GM23338 (cell line): Measurements from ENCODE around the gene SZRD1. TPM values are rescaled to one million over a fixed set of nuclear protein-coding genes. Genes with fewer than 3 reads are reported as not detected.
A peak's percentile ranks its signal among the peaks of the same experiment; 100 is the strongest.

Experiments
- ATAC-seq: fragments of 200-7000 bp; cut with Tn5 transposase; 3 replicates; pipeline ENCODE4 v1.9.1; 2020
- DNase-seq: peaks from one replicate; pipeline ENCODE4 v3.0.0-alpha.2; 2015; ENCODE audit warnings: low spot score
- H2AFZ ChIP-seq: fragments of 200-600 bp; sonication (generic); 2 replicates; pipeline ENCODE4 v1.8.0; 2016; ENCODE audit warnings: antibody characterized with exemption, mild to moderate bottlenecking, moderate library complexity
- H3F3A ChIP-seq: fragments of 200-600 bp; sonication (generic); replicated peaks from 2 replicates; pipeline ENCODE4 v1.8.0; 2017; ENCODE audit warnings: antibody characterized with exemption, mixed run types, low read depth
- H3K27ac ChIP-seq: fragments of 200-600 bp; sonication (generic); 2 replicates; pipeline ENCODE4 v1.6.1; 2016; ENCODE audit warnings: low read depth
- H3K27me3 ChIP-seq: fragments of 200-600 bp; sonication (generic); 2 replicates; pipeline ENCODE4 v1.8.0; 2016; ENCODE audit warnings: mild to moderate bottlenecking, mixed run types, moderate library complexity; ENCODE audit not compliant: insufficient read depth
- H3K36me3 ChIP-seq: fragments of 200-600 bp; sonication (generic); 2 replicates; pipeline ENCODE4 v1.8.0; 2016; ENCODE audit warnings: mild to moderate bottlenecking; ENCODE audit not compliant: insufficient read depth
- H3K4me1 ChIP-seq: fragments of 200-600 bp; sonication (generic); 2 replicates; pipeline ENCODE4 v1.8.0; 2016; ENCODE audit warnings: mild to moderate bottlenecking, moderate library complexity; ENCODE audit not compliant: insufficient read depth
- H3K4me2 ChIP-seq: fragments of 200-600 bp; sonication (generic); 2 replicates; pipeline ENCODE4 v1.7.1; 2017; ENCODE audit warnings: mixed run types
- H3K4me3 ChIP-seq: fragments of 200-600 bp; sonication (generic); 2 replicates; pipeline ENCODE4 v1.6.1; 2016; ENCODE audit warnings: mixed run types
- H3K79me2 ChIP-seq: fragments of 200-600 bp; sonication (generic); replicated peaks from 2 replicates; pipeline ENCODE4 v1.8.0; 2017; ENCODE audit warnings: mild to moderate bottlenecking; ENCODE audit not compliant: insufficient read depth
- H3K9me2 ChIP-seq: fragments of 200-600 bp; sonication (generic); 2 replicates; pipeline ENCODE4 v1.8.0; 2017; ENCODE audit not compliant: insufficient read depth
- H4K20me1 ChIP-seq: fragments of 200-600 bp; sonication (generic); replicated peaks from 2 replicates; pipeline ENCODE4 v1.8.0; 2017; ENCODE audit warnings: mild to moderate bottlenecking; ENCODE audit not compliant: insufficient read depth
- H3K27ac Mint-ChIP-seq: 2 replicates; pipeline ENCODE4 v1.8.0; 2020; ENCODE audit warnings: inconsistent platforms, mild to moderate bottlenecking, moderate library complexity, mixed read lengths
- H3K27me3 Mint-ChIP-seq: 3 replicates; pipeline ENCODE4 v1.8.0; 2022; ENCODE audit warnings: low read depth, mild to moderate bottlenecking, moderate library complexity, mixed read lengths, inconsistent platforms; ENCODE audit not compliant: insufficient read depth, poor library complexity
- H3K36me3 Mint-ChIP-seq: 3 replicates; pipeline ENCODE4 v1.8.0; 2021; ENCODE audit warnings: low read depth, mild to moderate bottlenecking, inconsistent platforms, moderate library complexity, mixed read lengths
- H3K4me1 Mint-ChIP-seq: 3 replicates; pipeline ENCODE4 v1.8.0; 2020; ENCODE audit warnings: mild to moderate bottlenecking, inconsistent platforms, mixed read lengths
- H3K4me3 Mint-ChIP-seq: 3 replicates; pipeline ENCODE4 v1.8.0; 2021; ENCODE audit warnings: moderate library complexity, mild to moderate bottlenecking, inconsistent platforms, mixed read lengths
- H3K9me3 Mint-ChIP-seq: 3 replicates; pipeline ENCODE4 v1.8.0; 2020; ENCODE audit warnings: moderate library complexity, mild to moderate bottlenecking, inconsistent platforms, mixed read lengths
- CTCF ChIP-seq, 2 experiments: fragments of 200-600 bp in 1 of 2; sonication (generic) in 1 of 2; conservative IDR thresholded peaks; 2 replicates each; pipeline versions ENCODE4 v1.5.1 to v1.6.1; 2016 to 2017; ENCODE audit warnings: antibody characterized with exemption in 2 of 2, low read depth in 2 of 2, mild to moderate bottlenecking in 2 of 2, moderate library complexity in 1 of 2
- ETS1 ChIP-seq: IDR thresholded peaks from 2 replicates; pipeline ENCODE4 v1.6.1; 2016; ENCODE audit warnings: antibody characterized with exemption
- EZH2phosphoT487 ChIP-seq: fragments of 200-600 bp; sonication (generic); IDR thresholded peaks from one replicate; pipeline ENCODE4 v1.8.1; 2018; ENCODE audit warnings: antibody characterized with exemption; ENCODE audit not compliant: unreplicated experiment
- JUNB ChIP-seq: IDR thresholded peaks from one replicate; pipeline ENCODE4 v1.6.1; 2016; ENCODE audit warnings: antibody characterized with exemption; ENCODE audit not compliant: unreplicated experiment
- NANOG ChIP-seq: IDR thresholded peaks from 2 replicates; pipeline ENCODE4 v1.6.1; 2016; ENCODE audit warnings: antibody characterized with exemption, borderline replicate concordance
- POLR2AphosphoS5 ChIP-seq: IDR thresholded peaks from 2 replicates; pipeline ENCODE4 v1.6.1; 2016; ENCODE audit warnings: antibody characterized with exemption, low read depth
- REST ChIP-seq: IDR thresholded peaks from one replicate; pipeline ENCODE4 v1.6.1; 2018; ENCODE audit warnings: antibody characterized with exemption; ENCODE audit not compliant: unreplicated experiment
- STAT1 ChIP-seq: IDR thresholded peaks from one replicate; pipeline ENCODE4 v1.6.1; 2016; ENCODE audit warnings: antibody characterized with exemption; ENCODE audit not compliant: unreplicated experiment
- ZNF114 ChIP-seq: fragments of 250-450 bp; sonication (Bioruptor Pico); IDR thresholded peaks from 2 replicates; pipeline ENCODE4 v1.5.0; 2020; ENCODE audit warnings: mild to moderate bottlenecking, moderate library complexity
- ZNF331 ChIP-seq: fragments of 250-450 bp; sonication (Bioruptor Pico); IDR thresholded peaks from 2 replicates; pipeline ENCODE4 v1.5.0; 2020; ENCODE audit warnings: low read depth, mild to moderate bottlenecking, moderate library complexity
- polyA plus RNA-seq: library from polyadenylated mRNA; unstranded; fragments of >200 nt; fragmentation: Nextera tagmentation; extraction: Ambion mirVana; gene quantifications from 2 replicates; pipeline ENCODE4 v1.2.1, GENCODE V29; 2016
- total RNA-seq: library from RNA; depleted of rRNA; stranded (reverse); fragments of >200 nt; shearing (Covaris generic); gene quantifications from 2 replicates; pipeline ENCODE4 v1.2.3, GENCODE V29; 2014

SZRD1 gene
- total and polyA plus RNA-seq, 2 experiments from 2014 or later, result 32.5 to 70.9 TPM

- no peak for TF ChIP-seq EZH2phosphoT487
- no peak for TF ChIP-seq NANOG
- no peak for TF ChIP-seq REST
- TF ChIP-seq ZNF331 (CRISPR knock-in tag), result no peak
- TF ChIP-seq POLR2AphosphoS5, result no peak
- TF ChIP-seq CTCF (conservative IDR thresholded peaks at IDR 0.05; ENCODE audit: low read depth in 2 of 2), result no peak
- TF ChIP-seq ETS1, result no peak
- no peak for TF ChIP-seq ZNF114 (CRISPR knock-in tag)
- TF ChIP-seq STAT1, result no peak
Observed at GRCh38 chr1:16340673-16341072, 26.4 kb upstream of the SZRD1 start (continued).

- Mint-ChIP-seq H3K4me3 (no peak overlapping the region), H3K4me1 (peaks cover 4% of the 10 kb centered on the region; the same call in 2 of the 3 replicates), H3K9me3 (no peaks in the 10 kb centered on the region), H3K36me3 (no peaks in the 10 kb centered on the region), H3K27me3 (peaks cover 3% of the 10 kb centered on the region), H3K27ac (no peak overlapping the region)
- H3K4me1 ChIP-seq, result no peaks in the 10 kb centered on the region
- no peak overlapping the region for H3K4me2 ChIP-seq
- no peak overlapping the region for H3K4me3 ChIP-seq
- H4K20me1 ChIP-seq, result peaks cover 16% of the 10 kb centered on the region; the same call in 1 of the 2 replicates
- H3K27ac ChIP-seq, result no peak overlapping the region
- ATAC-seq (peak; percentile 49; the same call in 2 of the 3 replicates), DNase-seq (no peak)
- no peak overlapping the region for H2AFZ ChIP-seq
- H3K27me3 ChIP-seq, result no peaks in the 10 kb centered on the region
- H3K9me2 ChIP-seq, result no peaks in the 10 kb centered on the region
- no peaks in the 10 kb centered on the region for H3K36me3 ChIP-seq
- H3K79me2 ChIP-seq, result peaks cover 98% of the 10 kb centered on the region
- H3F3A ChIP-seq, result no peaks in the 10 kb centered on the region
- TF ChIP-seq JUNB (no peak), CTCF (conservative IDR thresholded peaks at IDR 0.05; ENCODE audit: low read depth in 2 of 2) (no peak)
Observed at GRCh38 chr1:16342331-16343062, 24.5 kb upstream of the SZRD1 start.
